ENCODE data around the gene IGLL1. TPM values are rescaled to one million over a fixed set of nuclear protein-coding genes. Genes with fewer than 3 reads are reported as not detected.

IGLL1 gene
- total RNA-seq (2022; extraction: Qiagen RNA extraction; ENCODE audit: low read depth), result not detected in 5 replicates

GRCh38 chr22:23579870-23580575, at the start of gene IGLL1:
Gene IGLL1 (minus strand): TSS chr22:23580290. CDS start chr22:23580190, 100 bp downstream.

Other genes with a start within 250 kb of the IGLL1 start
- 0.09 to 0.26 TPM (median 0.13 TPM) in 4 of 5 replicates, not detected in the other for gene DRICH1, start 52.0 kb upstream of the IGLL1 start, total RNA-seq (2022; extraction: Qiagen RNA extraction; ENCODE audit: low read depth)
- 0.04 TPM in 1 of 5 replicates, not detected in the others for gene RGL4, start 110.7 kb upstream of the IGLL1 start, total RNA-seq (2022; extraction: Qiagen RNA extraction; ENCODE audit: low read depth)
- gene ZNF70, start 170.8 kb upstream of the IGLL1 start, total RNA-seq (2022; extraction: Qiagen RNA extraction; ENCODE audit: low read depth), result 0.99 to 1.3 TPM (median 1.2 TPM) in 5 replicates
- 0.51 to 0.87 TPM (median 0.64 TPM) in 5 replicates for gene VPREB3, start 174.1 kb upstream of the IGLL1 start, total RNA-seq (2022; extraction: Qiagen RNA extraction; ENCODE audit: low read depth)
- not detected in 5 replicates for gene C22orf15, start 182.7 kb upstream of the IGLL1 start, total RNA-seq (2022; extraction: Qiagen RNA extraction; ENCODE audit: low read depth)
- gene CHCHD10, start 187.7 kb upstream of the IGLL1 start, total RNA-seq (2022; extraction: Qiagen RNA extraction; ENCODE audit: low read depth), result 84.1 to 177 TPM (median 168 TPM) in 5 replicates
- 0.11 to 0.23 TPM (median 0.14 TPM) in 5 replicates for gene MMP11, start 192.6 kb upstream of the IGLL1 start, total RNA-seq (2022; extraction: Qiagen RNA extraction; ENCODE audit: low read depth)
- gene SMARCB1, start 206.7 kb upstream of the IGLL1 start, total RNA-seq (2022; extraction: Qiagen RNA extraction; ENCODE audit: low read depth), result 47.3 to 58.2 TPM (median 50.3 TPM) in 5 replicates